Neural cell (in vitro differentiated cells): ENCODE measurements around the gene TMBIM1. TPM values are rescaled to one million over a fixed set of nuclear protein-coding genes. Genes with fewer than 3 reads are reported as not detected.

Experiments
- H2AFZ ChIP-seq: fragments of 200-600, 300-800 bp; sonication (generic), shearing (Covaris generic); 2 replicates; pipeline ENCODE4 v1.6.0; 2014; ENCODE audit warnings: low read depth, mild to moderate bottlenecking, antibody characterized with exemption, low read length, moderate library complexity
- H3F3A ChIP-seq: fragments of 200-600 bp; shearing (Covaris generic); 2 replicates; pipeline ENCODE4 v1.6.1; 2016; ENCODE audit warnings: mild to moderate bottlenecking, moderate library complexity, mixed read lengths, antibody characterized with exemption, low read length; ENCODE audit not compliant: insufficient read depth, poor library complexity, severe bottlenecking
- H3K27ac ChIP-seq: fragments of 200-600, 300-800 bp; sonication (generic), shearing (Covaris generic); 2 replicates; pipeline ENCODE4 v1.5.1; 2014; ENCODE audit warnings: mild to moderate bottlenecking, low read length, moderate library complexity
- H3K27me3 ChIP-seq: fragments of 300-800, 200-600 bp; sonication (generic), shearing (Covaris generic); 2 replicates; pipeline ENCODE4 v1.6.0; 2014; ENCODE audit warnings: mild to moderate bottlenecking, low read depth, low read length, moderate library complexity; ENCODE audit not compliant: insufficient read depth
- H3K36me3 ChIP-seq: fragments of 300-800, 200-600 bp; sonication (generic), shearing (Covaris generic); 2 replicates; pipeline ENCODE4 v1.5.1; 2014; ENCODE audit warnings: mild to moderate bottlenecking, antibody characterized with exemption, low read length, moderate library complexity; ENCODE audit not compliant: insufficient read depth
- H3K4me2 ChIP-seq: fragments of 300-800, 200-600 bp; sonication (generic), shearing (Covaris generic); 2 replicates; pipeline ENCODE4 v1.6.0; 2014; ENCODE audit warnings: mild to moderate bottlenecking, low read length
- H3K4me3 ChIP-seq: fragments of 300-800, 200-600 bp; sonication (generic), shearing (Covaris generic); 2 replicates; pipeline ENCODE4 v1.5.1; 2014; ENCODE audit warnings: mild to moderate bottlenecking, low read length, moderate library complexity
- H3K79me2 ChIP-seq: fragments of 200-600 bp; shearing (Covaris generic); replicated peaks from 2 replicates; pipeline ENCODE4 v1.6.0; 2014; ENCODE audit warnings: mild to moderate bottlenecking, low read length, moderate library complexity; ENCODE audit not compliant: insufficient read depth
- H3K9ac ChIP-seq: fragments of 300-800, 200-600 bp; sonication (generic), shearing (Covaris generic); 2 replicates; pipeline ENCODE4 v1.6.1; 2016; ENCODE audit warnings: mild to moderate bottlenecking, low read length, mixed read lengths
- H3K9me2 ChIP-seq: fragments of 200-600 bp; shearing (Covaris generic); 2 replicates; pipeline ENCODE4 v1.6.1; 2016; ENCODE audit warnings: mild to moderate bottlenecking, low read length, mixed read lengths; ENCODE audit not compliant: insufficient read depth
- H3K9me3 ChIP-seq: fragments of 200-600, 300-800 bp; sonication (generic), shearing (Covaris generic); 2 replicates; pipeline ENCODE4 v1.6.1; 2016; ENCODE audit warnings: mild to moderate bottlenecking, mixed run types, low read length, moderate library complexity, mixed read lengths
- H4K20me1 ChIP-seq: fragments of 200-600 bp; shearing (Covaris generic); 2 replicates; pipeline ENCODE4 v1.6.1; 2016; ENCODE audit warnings: mild to moderate bottlenecking, mixed run types; ENCODE audit not compliant: insufficient read depth
- EP300 ChIP-seq: fragments of 450-650 bp; conservative IDR thresholded peaks from 2 replicates; pipeline ENCODE4 v1.6.1; 2014; ENCODE audit warnings: antibody characterized with exemption, mild to moderate bottlenecking, moderate library complexity; ENCODE audit not compliant: poor library complexity, severe bottlenecking
- EZH2 ChIP-seq: fragments of 200-600, 300-800 bp; shearing (Covaris generic), sonication (generic); IDR thresholded peaks from 2 replicates; pipeline ENCODE4 v1.6.1; 2014; ENCODE audit warnings: antibody characterized with exemption, low read length, borderline replicate concordance, mild to moderate bottlenecking; ENCODE audit not compliant: insufficient read depth, poor library complexity, severe bottlenecking
- MXI1 ChIP-seq: fragments of 450-650 bp; conservative IDR thresholded peaks from 2 replicates; pipeline ENCODE4 v1.6.1; 2014; ENCODE audit warnings: antibody characterized with exemption, mild to moderate bottlenecking; ENCODE audit not compliant: poor library complexity, severe bottlenecking
- POLR2AphosphoS5 ChIP-seq: IDR thresholded peaks from 2 replicates; pipeline ENCODE4 v1.6.1; 2012
- RAD21 ChIP-seq: fragments of 450-650 bp; conservative IDR thresholded peaks from 2 replicates; pipeline ENCODE4 v1.6.1; 2014; ENCODE audit warnings: antibody characterized with exemption, mild to moderate bottlenecking, moderate library complexity
- SMC3 ChIP-seq: fragments of 450-650 bp; conservative IDR thresholded peaks from 2 replicates; pipeline ENCODE4 v1.6.1; 2014; ENCODE audit warnings: antibody characterized with exemption, mild to moderate bottlenecking, moderate library complexity; ENCODE audit not compliant: poor library complexity
- TAF1 ChIP-seq: IDR thresholded peaks from 2 replicates; pipeline ENCODE4 v1.6.1; 2012; ENCODE audit warnings: low read depth
- polyA plus RNA-seq: library from polyadenylated mRNA; depleted of rRNA; stranded (reverse); fragments of >200 nt; gene quantifications from 2 replicates; pipeline ENCODE4 v1.2.3, GENCODE V29; 2014
- TF ChIP-seq, protein P1 (sequence below): fragments of 450-650 bp; IDR thresholded peaks from 2 replicates; pipeline ENCODE4 v1.5.1; 2014; ENCODE audit warnings: antibody characterized with exemption, mild to moderate bottlenecking, moderate library complexity; ENCODE audit not compliant: poor library complexity, severe bottlenecking
- TF ChIP-seq, protein P2 (sequence below): IDR thresholded peaks from 2 replicates; pipeline ENCODE4 v1.6.1; 2012; ENCODE audit warnings: borderline replicate concordance

The TMBIM1 gene
- polyA plus RNA-seq, 1 donor from 2014 or later = not detected

DNA sequence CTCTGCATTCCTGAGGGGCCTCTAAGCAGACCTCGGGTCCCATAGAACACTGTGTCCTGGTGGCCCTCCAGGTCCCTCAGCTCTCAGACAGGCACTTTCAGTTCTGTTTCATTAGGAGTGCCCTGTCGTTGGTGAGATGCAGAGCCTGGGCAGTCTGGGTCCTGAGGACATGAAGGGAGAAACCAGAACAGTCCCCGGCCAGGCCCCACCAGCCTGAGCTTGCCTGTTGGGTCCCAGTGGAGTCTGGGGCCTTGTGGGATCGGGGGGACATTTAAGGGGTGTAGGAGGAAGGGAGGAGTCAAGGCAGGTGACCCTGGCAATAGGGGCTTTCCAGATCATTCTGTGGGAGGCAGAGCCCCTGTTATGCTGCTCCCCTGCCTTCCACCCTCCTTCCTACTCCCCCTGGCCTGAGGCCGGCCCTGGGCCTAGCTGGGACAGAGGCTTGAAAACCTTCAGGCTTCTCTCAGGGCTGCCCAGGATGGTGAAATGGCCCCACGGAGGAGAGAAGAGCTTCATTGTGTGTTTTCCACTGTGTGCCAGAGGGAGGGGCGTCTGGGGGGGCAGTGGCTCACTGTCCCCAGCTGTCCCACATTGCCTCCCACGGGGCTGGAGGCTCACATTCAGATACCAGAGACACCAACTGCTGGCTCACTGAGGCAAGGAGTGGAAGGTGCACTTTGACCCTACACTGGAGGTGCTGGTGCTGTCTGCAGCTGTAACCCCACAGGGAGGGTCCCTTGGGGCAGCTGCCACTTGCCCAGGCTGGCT is 37.7 kb upstream of the TMBIM1 start:
- Histone ChIP-seq H3K9me2 (no peaks in the 10 kb centered on the region), H2AFZ (no peak overlapping the region), H3K36me3 (no peaks in the 10 kb centered on the region), H3K27ac (no peak overlapping the region), H3F3A (no peaks in the 10 kb centered on the region), H3K9ac (no peak overlapping the region), H4K20me1 (no peaks in the 10 kb centered on the region), H3K4me2 (no peak overlapping the region), H3K4me3 (no peak overlapping the region), H3K27me3 (no peaks in the 10 kb centered on the region), H3K79me2 (no peaks in the 10 kb centered on the region), H3K9me3 (no peaks in the 10 kb centered on the region)
- TF ChIP-seq TAF1 (no peak), POLR2AphosphoS5 (no peak), RAD21 (no peak), SMC3 (no peak), EP300 (no peak), MXI1 (no peak), EZH2 (no peak)
- TF ChIP-seq, protein P1, sequence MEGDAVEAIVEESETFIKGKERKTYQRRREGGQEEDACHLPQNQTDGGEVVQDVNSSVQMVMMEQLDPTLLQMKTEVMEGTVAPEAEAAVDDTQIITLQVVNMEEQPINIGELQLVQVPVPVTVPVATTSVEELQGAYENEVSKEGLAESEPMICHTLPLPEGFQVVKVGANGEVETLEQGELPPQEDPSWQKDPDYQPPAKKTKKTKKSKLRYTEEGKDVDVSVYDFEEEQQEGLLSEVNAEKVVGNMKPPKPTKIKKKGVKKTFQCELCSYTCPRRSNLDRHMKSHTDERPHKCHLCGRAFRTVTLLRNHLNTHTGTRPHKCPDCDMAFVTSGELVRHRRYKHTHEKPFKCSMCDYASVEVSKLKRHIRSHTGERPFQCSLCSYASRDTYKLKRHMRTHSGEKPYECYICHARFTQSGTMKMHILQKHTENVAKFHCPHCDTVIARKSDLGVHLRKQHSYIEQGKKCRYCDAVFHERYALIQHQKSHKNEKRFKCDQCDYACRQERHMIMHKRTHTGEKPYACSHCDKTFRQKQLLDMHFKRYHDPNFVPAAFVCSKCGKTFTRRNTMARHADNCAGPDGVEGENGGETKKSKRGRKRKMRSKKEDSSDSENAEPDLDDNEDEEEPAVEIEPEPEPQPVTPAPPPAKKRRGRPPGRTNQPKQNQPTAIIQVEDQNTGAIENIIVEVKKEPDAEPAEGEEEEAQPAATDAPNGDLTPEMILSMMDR = no peak
- TF ChIP-seq, protein P2, sequence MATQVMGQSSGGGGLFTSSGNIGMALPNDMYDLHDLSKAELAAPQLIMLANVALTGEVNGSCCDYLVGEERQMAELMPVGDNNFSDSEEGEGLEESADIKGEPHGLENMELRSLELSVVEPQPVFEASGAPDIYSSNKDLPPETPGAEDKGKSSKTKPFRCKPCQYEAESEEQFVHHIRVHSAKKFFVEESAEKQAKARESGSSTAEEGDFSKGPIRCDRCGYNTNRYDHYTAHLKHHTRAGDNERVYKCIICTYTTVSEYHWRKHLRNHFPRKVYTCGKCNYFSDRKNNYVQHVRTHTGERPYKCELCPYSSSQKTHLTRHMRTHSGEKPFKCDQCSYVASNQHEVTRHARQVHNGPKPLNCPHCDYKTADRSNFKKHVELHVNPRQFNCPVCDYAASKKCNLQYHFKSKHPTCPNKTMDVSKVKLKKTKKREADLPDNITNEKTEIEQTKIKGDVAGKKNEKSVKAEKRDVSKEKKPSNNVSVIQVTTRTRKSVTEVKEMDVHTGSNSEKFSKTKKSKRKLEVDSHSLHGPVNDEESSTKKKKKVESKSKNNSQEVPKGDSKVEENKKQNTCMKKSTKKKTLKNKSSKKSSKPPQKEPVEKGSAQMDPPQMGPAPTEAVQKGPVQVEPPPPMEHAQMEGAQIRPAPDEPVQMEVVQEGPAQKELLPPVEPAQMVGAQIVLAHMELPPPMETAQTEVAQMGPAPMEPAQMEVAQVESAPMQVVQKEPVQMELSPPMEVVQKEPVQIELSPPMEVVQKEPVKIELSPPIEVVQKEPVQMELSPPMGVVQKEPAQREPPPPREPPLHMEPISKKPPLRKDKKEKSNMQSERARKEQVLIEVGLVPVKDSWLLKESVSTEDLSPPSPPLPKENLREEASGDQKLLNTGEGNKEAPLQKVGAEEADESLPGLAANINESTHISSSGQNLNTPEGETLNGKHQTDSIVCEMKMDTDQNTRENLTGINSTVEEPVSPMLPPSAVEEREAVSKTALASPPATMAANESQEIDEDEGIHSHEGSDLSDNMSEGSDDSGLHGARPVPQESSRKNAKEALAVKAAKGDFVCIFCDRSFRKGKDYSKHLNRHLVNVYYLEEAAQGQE = no peak

DNA sequence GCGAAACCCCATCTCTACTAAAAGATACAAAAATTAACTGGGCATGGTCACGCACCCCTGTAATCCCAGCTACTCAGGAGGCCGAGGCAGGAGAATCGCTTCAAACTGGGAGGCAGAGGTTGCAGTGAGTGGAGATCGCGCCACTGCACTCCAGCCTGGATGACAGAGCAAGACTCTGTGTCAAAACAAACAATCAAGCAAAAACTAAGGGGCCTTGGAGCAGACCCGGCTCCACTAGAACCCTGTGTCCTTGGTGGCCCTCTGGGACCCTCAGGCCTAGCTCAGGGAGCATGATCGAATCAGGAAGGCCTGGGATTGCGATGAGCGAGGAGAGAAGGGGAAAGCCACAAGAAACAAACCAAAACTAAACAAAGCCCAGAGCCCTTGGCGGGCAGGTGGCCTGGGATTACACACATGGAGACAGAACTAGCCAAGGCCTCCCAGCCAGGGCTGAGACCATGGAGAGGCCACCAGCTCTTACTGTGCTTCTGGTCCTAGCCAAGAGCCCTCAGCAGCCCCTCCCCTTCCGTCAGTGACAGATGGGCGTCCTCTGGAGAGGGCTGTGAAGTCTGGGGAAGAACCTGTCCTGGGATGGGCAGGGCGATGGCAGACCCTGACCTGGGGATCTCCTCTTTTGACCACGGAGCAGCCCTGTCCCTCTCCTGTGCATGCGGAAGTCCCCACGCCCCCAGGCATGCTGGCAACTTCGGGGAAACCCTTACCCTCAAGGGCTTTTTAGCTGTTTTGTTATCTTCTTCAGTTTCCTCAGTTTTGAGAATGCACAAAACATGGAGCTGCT is 36.9 kb upstream of the TMBIM1 start:
- TF ChIP-seq TAF1 = no peak
- no peak for TF ChIP-seq POLR2AphosphoS5
- no peak for TF ChIP-seq MXI1
- TF ChIP-seq SMC3 = no peak
- no peak for TF ChIP-seq RAD21
- TF ChIP-seq EP300 = no peak
- TF ChIP-seq, protein P2 = no peak
- TF ChIP-seq, protein P1 = no peak
- no peak for TF ChIP-seq EZH2
- Histone ChIP-seq H3K27ac (no peak overlapping the region), H3K4me2 (no peak overlapping the region), H3K79me2 (no peaks in the 10 kb centered on the region), H3K36me3 (no peaks in the 10 kb centered on the region), H4K20me1 (no peaks in the 10 kb centered on the region), H3K9ac (no peak overlapping the region), H3K9me2 (no peaks in the 10 kb centered on the region), H2AFZ (no peak overlapping the region), H3F3A (no peaks in the 10 kb centered on the region), H3K9me3 (no peaks in the 10 kb centered on the region), H3K4me3 (no peak overlapping the region), H3K27me3 (no peaks in the 10 kb centered on the region)
